HAP-1 (cell line): ENCODE results near the gene EPB41L4A.

Experiments
- DNase-seq, 2 experiments: peaks; one replicate each; pipeline ENCODE4 v3.0.0-alpha.2; 2016 to 2020; ENCODE audit warnings: low spot score in 2 of 2
- H3K27me3 ChIP-seq: fragments of 250-450 bp; sonication (Bioruptor Pico); 2 replicates; pipeline ENCODE4 v1.5.1; 2020; ENCODE audit warnings: low read depth, mild to moderate bottlenecking, moderate library complexity
- H3K36me3 ChIP-seq: fragments of 250-450 bp; sonication (Bioruptor Pico); replicated peaks from 2 replicates; pipeline ENCODE4 v1.5.1; 2020; ENCODE audit warnings: mild to moderate bottlenecking
- H3K4me1 ChIP-seq: fragments of 250-450 bp; sonication (Bioruptor Pico); 2 replicates; pipeline ENCODE4 v1.5.1; 2020; ENCODE audit warnings: mild to moderate bottlenecking
- H3K4me3 ChIP-seq: fragments of 250-450 bp; sonication (Bioruptor Pico); 2 replicates; pipeline ENCODE4 v1.5.1; 2020; ENCODE audit warnings: mild to moderate bottlenecking, moderate library complexity
- H3K9me3 ChIP-seq: fragments of 250-450 bp; sonication (Bioruptor Pico); 2 replicates; pipeline ENCODE4 v1.5.1; 2020; ENCODE audit warnings: mild to moderate bottlenecking, moderate library complexity
- in situ Hi-C: fragments of 300-500 bp; cut with MboI; formaldehyde crosslinking; loops from 3 replicates; pipeline ENCODE4 v1.14.3; 2020; ENCODE audit warnings: low sequenced_read_pairs, inconsistent platforms, mixed read lengths

The EPB41L4A gene

GRCh38 chr5:112388074-112388473 is 31.0 kb downstream of the EPB41L4A start:
- no peak for DNase-seq
- Histone ChIP-seq H3K36me3 (no peaks in the 10 kb centered on the region), H3K27me3 (no peaks in the 10 kb centered on the region; the same call in none of the 2 replicates), H3K4me1 (no peaks in the 10 kb centered on the region), H3K4me3 (no peak overlapping the region), H3K9me3 (no peaks in the 10 kb centered on the region)
- in situ Hi-C loops = no loop called here

DNA sequence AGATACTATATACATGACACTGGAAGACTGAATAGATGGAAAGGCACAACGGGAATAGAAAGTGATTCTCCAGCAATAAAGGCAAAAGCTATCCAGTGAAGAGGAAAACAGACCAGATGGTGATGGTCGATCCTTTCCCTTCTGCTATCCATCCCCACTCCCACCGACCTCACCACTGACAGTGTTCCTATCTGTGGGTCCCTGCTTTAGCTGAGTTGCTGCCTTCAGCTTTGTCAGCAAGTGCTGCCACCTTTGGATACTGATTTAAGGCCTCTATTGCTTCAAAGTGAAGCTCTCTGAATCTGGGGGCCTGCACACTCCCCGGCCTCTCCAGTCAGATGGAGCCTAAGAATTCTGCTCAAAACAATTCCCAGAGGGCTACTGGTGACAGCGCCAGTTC is 32.3 kb downstream of the EPB41L4A start:
- Histone ChIP-seq H3K4me1 (no peaks in the 10 kb centered on the region), H3K9me3 (no peaks in the 10 kb centered on the region), H3K4me3 (no peak overlapping the region), H3K36me3 (no peaks in the 10 kb centered on the region), H3K27me3 (no peaks in the 10 kb centered on the region; the same call in 1 of the 2 replicates)
- in situ Hi-C loops = no loop called here
- DNase-seq = no peak

DNA sequence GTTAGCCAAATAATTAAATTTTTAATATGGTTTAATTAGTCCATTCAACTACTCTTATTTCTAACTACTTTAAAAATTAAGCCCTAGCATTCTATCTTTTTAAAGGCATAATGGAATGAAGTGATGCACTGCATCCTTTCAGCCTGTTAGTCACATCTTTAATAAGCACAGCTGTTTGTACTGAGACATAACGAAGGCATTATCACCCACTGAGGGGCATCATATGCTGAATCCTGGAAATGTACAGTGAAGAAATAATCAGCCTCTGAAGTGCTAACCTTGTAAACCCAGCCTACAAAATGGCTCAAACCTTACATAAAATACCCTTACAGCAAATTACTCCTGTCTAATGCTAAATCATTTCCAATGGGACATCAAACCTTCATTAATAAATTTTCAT is 33.1 kb downstream of the EPB41L4A start:
- Histone ChIP-seq H3K36me3 (no peaks in the 10 kb centered on the region), H3K4me1 (no peaks in the 10 kb centered on the region), H3K4me3 (no peak overlapping the region), H3K9me3 (no peaks in the 10 kb centered on the region), H3K27me3 (no peaks in the 10 kb centered on the region; the same call in 1 of the 2 replicates)
- in situ Hi-C loops = no loop called here
- DNase-seq = no peak

DNA sequence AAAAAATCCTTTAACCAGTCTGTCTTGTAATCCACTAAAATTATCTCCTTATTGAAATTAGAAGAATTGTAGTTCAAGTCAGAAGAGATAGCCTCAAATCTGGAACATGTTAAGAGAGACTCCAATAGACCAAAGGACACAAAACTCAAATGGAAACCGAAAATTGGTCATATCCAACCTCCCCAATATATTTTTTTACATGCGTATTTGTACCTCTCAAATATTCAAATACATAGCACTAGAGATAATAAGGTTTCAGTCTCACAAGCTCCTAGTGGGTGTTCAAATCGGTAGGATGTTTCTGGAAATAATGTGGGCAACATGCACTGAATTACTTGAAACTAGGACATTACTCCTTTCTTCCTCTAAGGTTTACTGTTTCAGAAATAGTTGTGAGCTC is 33.5 kb downstream of the EPB41L4A start:
- no peaks in the 10 kb centered on the region for H3K36me3 ChIP-seq
- in situ Hi-C loops = no loop called here
- H3K4me3 ChIP-seq = no peak overlapping the region
- no peaks in the 10 kb centered on the region; the same call in 1 of the 2 replicates for H3K27me3 ChIP-seq
- H3K4me1 ChIP-seq = no peaks in the 10 kb centered on the region
- DNase-seq = no peak
- H3K9me3 ChIP-seq = no peaks in the 10 kb centered on the region

DNA sequence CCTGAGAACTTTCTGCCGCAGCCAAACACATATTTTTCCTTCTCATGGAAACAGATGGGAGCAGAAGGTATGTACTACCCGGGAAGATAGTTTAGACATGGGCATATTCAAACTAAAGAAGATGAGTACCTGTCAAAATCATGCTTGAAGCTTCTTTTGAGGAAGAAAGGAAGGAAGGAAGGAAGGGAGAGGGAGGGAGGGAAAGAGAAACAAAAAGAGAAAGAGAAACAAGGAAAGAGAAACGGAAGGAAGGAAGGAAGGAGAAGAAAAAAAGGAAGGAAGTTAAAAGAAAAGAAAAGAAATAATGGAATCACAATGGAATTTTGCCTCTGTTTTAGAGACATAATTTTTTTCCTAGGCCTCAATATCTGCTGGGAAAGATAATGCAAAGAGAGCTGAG is 34.6 kb downstream of the EPB41L4A start:
- Histone ChIP-seq H3K36me3 (no peaks in the 10 kb centered on the region), H3K9me3 (no peaks in the 10 kb centered on the region), H3K4me1 (no peaks in the 10 kb centered on the region), H3K27me3 (no peaks in the 10 kb centered on the region; the same call in 1 of the 2 replicates), H3K4me3 (no peak overlapping the region)
- DNase-seq = no peak
- in situ Hi-C loops = no loop called here

GRCh38 chr5:112382886-112383285 is 36.2 kb downstream of the EPB41L4A start:
- in situ Hi-C loops = no loop called here

DNA sequence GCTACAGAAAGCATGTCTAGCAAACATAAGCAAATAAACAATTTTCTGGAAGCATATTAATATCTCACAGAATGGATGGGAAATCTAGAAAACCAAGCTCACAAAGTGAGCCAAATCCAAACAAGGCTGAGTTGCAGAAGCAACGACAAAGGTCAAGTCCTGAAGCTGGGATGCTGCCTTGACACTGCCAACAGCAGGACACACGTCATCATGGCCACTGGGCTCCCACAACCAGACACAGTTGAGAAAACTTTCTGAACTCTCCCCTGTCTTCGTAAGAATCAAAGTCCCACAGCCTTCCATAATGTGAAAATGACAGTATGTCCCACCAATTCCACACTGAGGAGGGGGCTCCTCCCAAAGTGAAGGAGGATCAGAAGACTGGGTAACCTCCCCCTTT is 37.6 kb downstream of the EPB41L4A start:
- no peaks in the 10 kb centered on the region for H3K4me1 ChIP-seq
- H3K9me3 ChIP-seq = no peaks in the 10 kb centered on the region
- in situ Hi-C loops = no loop called here
- no peak overlapping the region for H3K4me3 ChIP-seq
- no peak for DNase-seq
- no peaks in the 10 kb centered on the region for H3K36me3 ChIP-seq
- H3K27me3 ChIP-seq = no peaks in the 10 kb centered on the region; the same call in 1 of the 2 replicates

More at GRCh38 chr5:112382886-112383285, 36.2 kb downstream of the EPB41L4A start:
- no peaks in the 10 kb centered on the region; the same call in 1 of the 2 replicates for H3K27me3 ChIP-seq
- H3K4me3 ChIP-seq = no peak overlapping the region
- H3K9me3 ChIP-seq = no peaks in the 10 kb centered on the region
- no peak for DNase-seq
- no peaks in the 10 kb centered on the region for H3K4me1 ChIP-seq
- no peaks in the 10 kb centered on the region for H3K36me3 ChIP-seq

GRCh38 chr5:112379542-112380325 is 39.3 kb downstream of the EPB41L4A start:
- no peaks in the 10 kb centered on the region for H3K36me3 ChIP-seq
- H3K4me1 ChIP-seq = no peaks in the 10 kb centered on the region
- no peaks in the 10 kb centered on the region for H3K27me3 ChIP-seq
- H3K4me3 ChIP-seq = no peak overlapping the region
- in situ Hi-C loops = no loop called here
- no peak for DNase-seq
- H3K9me3 ChIP-seq = no peaks in the 10 kb centered on the region

GRCh38 chr5:112374818-112375217 is 44.3 kb downstream of the EPB41L4A start:
- Histone ChIP-seq H3K4me3 (no peak overlapping the region), H3K4me1 (no peaks in the 10 kb centered on the region), H3K27me3 (no peaks in the 10 kb centered on the region), H3K36me3 (no peaks in the 10 kb centered on the region), H3K9me3 (no peaks in the 10 kb centered on the region)
- in situ Hi-C loops = no loop called here
- DNase-seq = no peak

DNA sequence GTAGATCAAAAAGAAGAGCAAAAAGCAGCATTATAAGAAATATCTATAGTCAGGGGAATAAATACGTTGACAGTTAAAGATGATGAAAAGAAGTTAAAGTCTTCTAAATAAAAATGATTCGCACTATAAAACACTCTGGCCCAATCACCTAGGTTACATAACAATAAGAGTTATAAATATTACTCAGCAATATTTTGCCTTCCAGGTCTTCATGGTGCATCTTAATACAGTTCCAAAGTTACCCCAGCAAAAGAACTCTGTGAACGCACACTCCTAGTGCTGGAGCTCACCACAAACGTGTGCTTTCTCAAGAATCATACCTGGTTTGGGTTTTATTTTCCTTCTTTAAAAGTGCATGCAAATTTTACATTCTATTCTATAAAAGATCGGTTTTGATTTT is 44.7 kb downstream of the EPB41L4A start:
- no peaks in the 10 kb centered on the region for H3K4me1 ChIP-seq
- H3K27me3 ChIP-seq = no peaks in the 10 kb centered on the region
- in situ Hi-C loops = no loop called here
- no peak overlapping the region for H3K4me3 ChIP-seq
- no peaks in the 10 kb centered on the region for H3K9me3 ChIP-seq
- no peaks in the 10 kb centered on the region for H3K36me3 ChIP-seq
- DNase-seq = no peak

- no peaks in the 10 kb centered on the region for H3K36me3 ChIP-seq
- no peak overlapping the region for H3K4me3 ChIP-seq
- in situ Hi-C loops = no loop called here
- H3K27me3 ChIP-seq = no peaks in the 10 kb centered on the region
- H3K4me1 ChIP-seq = no peaks in the 10 kb centered on the region
- H3K9me3 ChIP-seq = no peaks in the 10 kb centered on the region
- no peak for DNase-seq
Observed at GRCh38 chr5:112373885-112374284, 45.2 kb downstream of the EPB41L4A start.

GRCh38 chr5:112372543-112372942 is 46.5 kb downstream of the EPB41L4A start:
- no peak for DNase-seq
- H3K4me1 ChIP-seq = no peaks in the 10 kb centered on the region
- H3K4me3 ChIP-seq = no peak overlapping the region
- H3K27me3 ChIP-seq = no peaks in the 10 kb centered on the region
- H3K9me3 ChIP-seq = no peaks in the 10 kb centered on the region
- H3K36me3 ChIP-seq = no peaks in the 10 kb centered on the region
- in situ Hi-C loops = no loop called here

GRCh38 chr5:112371067-112371466 is 48.0 kb downstream of the EPB41L4A start:
- Histone ChIP-seq H3K27me3 (no peaks in the 10 kb centered on the region), H3K36me3 (no peaks in the 10 kb centered on the region), H3K4me3 (no peak overlapping the region), H3K4me1 (no peaks in the 10 kb centered on the region), H3K9me3 (no peaks in the 10 kb centered on the region)
- in situ Hi-C loops = no loop called here
- DNase-seq = no peak

GRCh38 chr5:112367400-112367799 is 51.7 kb downstream of the EPB41L4A start:
- Histone ChIP-seq H3K4me1 (no peaks in the 10 kb centered on the region), H3K9me3 (no peaks in the 10 kb centered on the region), H3K27me3 (no peaks in the 10 kb centered on the region), H3K4me3 (no peak overlapping the region), H3K36me3 (no peaks in the 10 kb centered on the region)
- in situ Hi-C loops = no loop called here
- no peak for DNase-seq

- no peaks in the 10 kb centered on the region for H3K4me1 ChIP-seq
- H3K9me3 ChIP-seq = no peaks in the 10 kb centered on the region
- H3K36me3 ChIP-seq = no peaks in the 10 kb centered on the region
- in situ Hi-C loops = no loop called here
- H3K4me3 ChIP-seq = no peak overlapping the region
- no peaks in the 10 kb centered on the region for H3K27me3 ChIP-seq
- DNase-seq = no peak
Observed at GRCh38 chr5:112366987-112367386, 52.1 kb downstream of the EPB41L4A start.
